Thoracic aorta endothelial cell (primary cell): ENCODE measurements around the gene ODAD3. TPM values are rescaled to one million over a fixed set of nuclear protein-coding genes. Genes with fewer than 3 reads are reported as not detected.

Source experiments
- small RNA-seq: library from RNA; depleted of rRNA; stranded (forward); fragments of <200 nt; gene quantifications from one replicate; pipeline ENCODE3, GENCODE V24; 2012
- total RNA-seq: library from RNA; depleted of rRNA; stranded (reverse); fragments of >200 nt; gene quantifications from 2 replicates; pipeline ENCODE4 v1.2.3, GENCODE V29; 2012

ODAD3 gene
- total RNA-seq, result 0.50 TPM in 1 of 2 replicates, not detected in the other

DNA sequence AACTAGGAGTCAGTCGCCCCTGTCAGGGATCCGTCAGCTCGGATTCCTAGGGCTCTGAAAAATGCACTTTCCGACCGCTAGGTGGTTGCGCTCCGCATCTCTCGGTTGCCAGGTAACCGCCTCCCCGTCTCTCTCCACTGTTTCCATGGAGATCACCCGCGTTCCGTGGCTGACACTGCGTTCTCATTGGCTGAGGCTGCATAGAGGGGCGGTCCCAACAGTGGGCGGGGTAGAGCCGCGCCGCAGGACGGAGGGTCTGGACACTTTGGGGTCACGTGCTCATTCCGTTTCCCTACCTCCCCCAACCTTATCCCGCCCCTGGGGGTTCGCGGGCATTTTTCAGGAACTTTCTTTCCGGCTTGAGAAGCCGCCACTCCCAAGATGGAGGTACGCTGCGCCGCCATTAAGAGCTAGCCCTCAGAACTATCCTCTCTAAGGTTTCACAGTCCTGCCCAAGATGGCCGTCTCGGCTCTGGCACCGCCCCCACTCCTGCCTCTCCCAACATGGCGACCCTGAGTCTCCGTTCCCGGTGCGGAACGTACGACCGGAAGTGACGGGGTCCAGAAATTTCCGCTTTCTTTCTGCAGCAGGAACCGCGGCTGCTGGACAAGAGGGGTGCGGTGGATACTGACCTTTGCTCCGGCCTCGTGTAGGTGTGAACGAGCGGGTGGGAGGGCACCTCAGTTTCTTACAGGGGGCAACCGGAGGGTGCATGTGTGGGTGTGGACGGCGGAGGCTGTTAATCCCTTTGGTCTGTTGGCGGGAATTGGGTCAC, at the start of gene ODAD3, which contains the start of gene PRKCSH:
TSS of gene ODAD3 (minus strand) at position 65 of the 776 bp plus-strand sequence. CDS start 105 bp downstream, outside the sequence.
TSS of gene PRKCSH (plus strand) at position 579 of the 776 bp plus-strand sequence. CDS start 483 bp downstream, outside the sequence.

DNA sequence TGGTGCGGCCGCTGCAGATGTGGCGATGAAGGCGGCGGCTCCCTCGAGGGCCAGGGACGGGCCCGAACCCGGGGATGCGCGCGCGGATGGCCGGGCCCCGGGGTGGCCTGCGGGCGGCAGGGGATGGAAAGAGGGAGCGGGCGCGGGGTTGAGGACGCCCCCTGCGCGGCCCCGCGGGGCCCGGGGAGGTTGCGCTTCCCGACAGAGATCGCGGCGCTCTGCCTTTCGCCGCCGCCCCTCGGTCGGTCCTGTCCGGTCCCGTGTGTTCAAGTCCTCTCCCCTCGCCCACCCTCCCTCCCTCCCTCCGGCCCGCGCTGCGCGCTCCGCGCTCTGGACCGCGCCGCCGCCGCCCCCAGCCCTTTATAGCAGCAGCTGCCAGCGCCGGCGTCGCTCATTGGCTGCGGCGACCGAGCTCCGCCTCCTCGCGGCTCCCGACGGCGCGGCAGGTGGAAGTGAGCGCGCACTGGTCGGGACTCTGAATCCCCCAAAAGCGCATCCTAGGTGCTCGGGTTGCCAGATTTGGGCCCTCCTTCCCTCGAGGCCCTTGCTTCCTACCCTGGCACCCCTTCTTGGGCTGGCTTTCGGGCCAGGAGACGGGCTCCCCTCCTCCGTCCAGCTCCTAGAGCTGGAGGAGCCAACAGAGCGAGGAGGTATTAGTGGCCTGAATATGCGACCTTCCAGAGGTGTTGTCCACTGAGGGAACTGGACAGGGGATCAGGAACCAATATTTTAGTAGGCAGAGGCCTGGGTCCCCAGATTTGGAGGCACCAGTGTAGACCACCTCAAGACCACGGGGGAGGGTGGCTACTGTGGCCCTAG, 46.0 kb upstream of the ODAD3 start, which contains the start of gene ELAVL3:
TSS of gene ELAVL3 (minus strand) at position 332 of the 819 bp plus-strand sequence. CDS start 438 bp downstream, outside the sequence.

DNA sequence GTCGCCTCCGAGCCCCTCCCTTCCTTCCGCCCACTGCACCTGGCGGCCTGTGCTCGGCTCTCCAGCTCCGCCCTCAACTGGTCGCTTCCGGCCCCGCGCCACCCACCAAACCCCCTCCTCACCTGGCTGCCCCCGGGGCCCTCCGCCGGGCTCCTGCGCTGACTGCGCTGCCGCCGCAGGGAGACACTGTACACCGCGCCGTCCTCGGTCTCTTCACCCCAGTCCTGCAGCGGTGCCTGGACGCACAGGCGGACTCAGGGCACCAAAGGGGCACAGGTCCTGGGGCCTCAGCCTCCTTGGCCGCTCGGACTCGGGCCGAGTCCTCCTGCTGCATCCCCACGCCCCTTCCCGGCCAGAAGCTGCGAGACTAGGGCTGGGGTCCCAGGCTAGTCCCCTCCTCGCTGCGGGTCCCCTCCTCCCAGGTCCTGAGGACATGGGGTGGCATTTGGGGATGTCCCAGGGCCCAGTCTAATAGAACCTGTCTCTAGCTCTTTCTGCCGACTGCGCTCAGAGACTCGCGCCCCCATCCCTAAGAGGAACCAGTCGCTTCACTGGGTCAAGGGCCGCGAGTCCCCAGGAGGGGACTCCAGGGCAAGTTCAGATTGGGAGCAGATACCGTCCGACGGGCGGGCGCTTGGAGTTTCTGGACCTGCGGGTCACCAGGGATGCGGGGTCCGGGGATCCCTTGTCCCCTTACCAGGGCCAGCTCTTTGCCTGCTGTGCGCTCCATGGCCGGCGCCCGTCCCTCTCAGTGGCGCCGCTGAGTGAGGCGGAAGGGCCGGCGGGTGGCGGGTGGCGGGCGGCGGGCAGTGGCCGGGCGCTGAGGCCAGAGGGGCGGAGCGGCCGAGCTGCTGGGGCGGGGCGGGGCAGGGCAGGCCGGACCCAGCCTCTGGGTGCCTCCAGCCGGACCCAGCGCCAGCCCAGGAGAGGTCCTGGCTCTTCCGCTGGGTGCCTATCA, 16.1 kb downstream of the ODAD3 start, which contains the start of gene RGL3:
TSS of gene RGL3 (minus strand) at position 766 of the 958 bp plus-strand sequence. CDS start at position 730, 36 bp downstream.

GRCh38 chr19:11374433-11375142, 60.3 kb downstream of the ODAD3 start, which contains the start of gene SWSAP1:
Gene SWSAP1 (plus strand): TSS chr19:11374666. CDS start chr19:11374681, 15 bp downstream.

Small RNA genes within 50 kb of the gene (small RNA-seq; reads per million reads assigned to genes)
- not detected for gene RF00019

Other genes starting within 250 kb of the ODAD3 start
- gene KANK2, start 237.6 kb downstream of the ODAD3 start, total RNA-seq, result 53.1 and 70.1 TPM in 2 replicates
- not detected in 2 replicates for gene ANGPTL8, start 195.5 kb downstream of the ODAD3 start, total RNA-seq
- 113 and 160 TPM in 2 replicates for gene DOCK6, start 172.6 kb downstream of the ODAD3 start, total RNA-seq
- not detected in 2 replicates for gene TSPAN16, start 139.0 kb downstream of the ODAD3 start, total RNA-seq
- 44.4 and 51.0 TPM in 2 replicates for gene RAB3D, start 95.5 kb downstream of the ODAD3 start, total RNA-seq
- gene TMEM205, start 88.9 kb downstream of the ODAD3 start, total RNA-seq, result 97.9 and 112 TPM in 2 replicates
- 7.6 and 9.6 TPM in 2 replicates for gene CCDC159, start 88.6 kb downstream of the ODAD3 start, total RNA-seq
- gene PLPPR2, start 79.7 kb downstream of the ODAD3 start, total RNA-seq, result 10.0 and 11.3 TPM in 2 replicates
- 0.80 and 1.2 TPM in 2 replicates for gene SWSAP1, start 60.5 kb downstream of the ODAD3 start, total RNA-seq
- 7.7 and 9.0 TPM in 2 replicates for gene EPOR, start 50.8 kb downstream of the ODAD3 start, total RNA-seq
- 2.9 and 3.9 TPM in 2 replicates for gene RGL3, start 15.8 kb downstream of the ODAD3 start, total RNA-seq
- 120 and 121 TPM in 2 replicates for gene PRKCSH, start 514 bp upstream of the ODAD3 start, total RNA-seq
- not detected in 2 replicates for gene ELAVL3, start 45.9 kb upstream of the ODAD3 start, total RNA-seq
- gene ZNF653, start 70.7 kb upstream of the ODAD3 start, total RNA-seq, result 3.9 and 4.0 TPM in 2 replicates
- gene ECSIT, start 94.0 kb upstream of the ODAD3 start, total RNA-seq, result 25.7 and 31.1 TPM in 2 replicates
- 0.13 TPM in 1 of 2 replicates, not detected in the other for gene CNN1, start 103.7 kb upstream of the ODAD3 start, total RNA-seq
- gene ELOF1, start 124.1 kb upstream of the ODAD3 start, total RNA-seq, result 25.1 and 27.8 TPM in 2 replicates
- gene ACP5, start 142.5 kb upstream of the ODAD3 start, total RNA-seq, result not detected in 2 replicates
- 17.6 and 18.6 TPM in 2 replicates for gene ZNF627, start 162.4 kb upstream of the ODAD3 start, total RNA-seq